Measurements from ENCODE around the gene CRLF3.

DNA sequence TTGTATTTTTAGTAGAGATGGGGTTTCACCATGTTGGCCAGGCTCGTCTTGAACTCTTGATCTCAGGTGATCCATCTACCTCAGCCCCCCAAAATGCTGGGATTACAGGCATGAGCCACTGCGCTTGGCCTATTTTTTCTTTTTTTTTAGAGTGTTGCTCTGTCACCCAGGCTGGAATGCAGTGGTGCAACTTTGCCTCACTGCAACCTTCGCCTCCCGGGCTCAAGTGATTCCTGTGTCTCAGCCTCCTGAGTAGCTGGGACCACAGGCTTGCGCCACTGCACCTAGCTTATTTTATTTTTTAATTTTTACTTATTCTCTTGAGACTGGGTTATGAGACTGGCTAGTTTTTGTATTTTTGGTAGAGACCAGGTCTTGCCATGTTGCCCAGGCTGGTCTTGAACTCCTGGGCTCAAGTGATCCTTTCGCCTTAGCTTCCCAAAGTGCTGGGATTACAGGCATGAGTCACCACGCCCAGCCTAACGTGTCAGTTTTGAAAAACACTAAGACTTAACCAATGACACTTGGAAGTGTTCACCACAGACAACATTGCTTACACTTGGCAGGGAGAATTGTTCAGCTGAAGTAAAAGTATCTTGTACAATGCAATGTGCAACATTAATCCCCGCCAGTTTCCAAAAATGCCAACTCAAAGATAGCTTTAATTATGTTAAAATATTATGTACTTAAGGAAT, 34.2 kb upstream of the CRLF3 start:
- TF ChIP-seq FOXK2 (IDR thresholded peaks at IDR 0.05): no peak
- no peak for TF ChIP-seq ARNT (IDR thresholded peaks at IDR 0.05)
